ENCODE data around the gene SDHAF2.

GRCh38 chr11:61401173-61401572 is 28.8 kb upstream of the SDHAF2 start:
- TF ChIP-seq POLR2AphosphoS5 (IDR thresholded peaks at IDR 0.05; ENCODE audit: borderline replicate concordance, low read depth, low read length) (no peak; the same call in 1 of the 2 replicates), EZH2 (IDR thresholded peaks at IDR 0.05) (no peak), FOXP2 (optimal IDR thresholded peaks at IDR 0.05; ENCODE audit: control extremely low read depth, extremely low read length, insufficient read depth) (no peak)
